Activated naive CD8-positive, alpha-beta T cell treated with anti-CD3 and anti-CD28 coated beads, Interleukin-2, amount 50 U/mL, for 16 hours (primary cell): ENCODE data around the gene SHISA5.
"Not testable (repeated sequence)": the region's sequence is repeated elsewhere in the genome, so short reads cannot be mapped to it uniquely, and the experiment has no call there.

Experiments
- DNase-seq: peaks from one replicate; pipeline ENCODE4 v3.0.0-alpha.2; 2020; ENCODE audit warnings: low read depth, low spot score

SHISA5 gene

GRCh38 chr3:48519277-48519643 lies 15.3 kb upstream of the SHISA5 start:
- no peak for DNase-seq

GRCh38 chr3:48518638-48519276 lies 14.8 kb upstream of the SHISA5 start:
- DNase-seq: no peak

GRCh38 chr3:48518069-48518468 lies 14.1 kb upstream of the SHISA5 start:
- no peak for DNase-seq

- DNase-seq: no peak
These were observed 12.6 kb upstream of the SHISA5 start for GRCh38 chr3:48516571-48516970.

GRCh38 chr3:48514431-48515227 lies 10.7 kb upstream of the SHISA5 start:
- DNase-seq: no peak

GRCh38 chr3:48511551-48511950 lies 7.6 kb upstream of the SHISA5 start:
- no peak for DNase-seq

- DNase-seq: peak; percentile 30
These were observed 3.5 kb upstream of the SHISA5 start for GRCh38 chr3:48507256-48508061.

- no peak for DNase-seq
These were observed 2.1 kb upstream of the SHISA5 start for GRCh38 chr3:48505968-48506504.

GRCh38 chr3:48505146-48505545 lies 1.2 kb upstream of the SHISA5 start:
- no peak for DNase-seq

- no peak for DNase-seq
These were observed 448 bp downstream of the SHISA5 start for GRCh38 chr3:48503401-48504050.

- no peak for DNase-seq
These were observed 1.2 kb downstream of the SHISA5 start for GRCh38 chr3:48502728-48503168.

- no peak for DNase-seq
These were observed 1.9 kb downstream of the SHISA5 start for GRCh38 chr3:48502121-48502520.

- no peak for DNase-seq
These were observed 2.8 kb downstream of the SHISA5 start for GRCh38 chr3:48501196-48501595.

GRCh38 chr3:48500656-48501055 lies 3.3 kb downstream of the SHISA5 start:
- no peak for DNase-seq

- DNase-seq: no peak
These were observed 10.8 kb downstream of the SHISA5 start for GRCh38 chr3:48493203-48493501.

- DNase-seq: no peak
These were observed 11.3 kb downstream of the SHISA5 start for GRCh38 chr3:48492461-48493202.

- no peak for DNase-seq
These were observed 17.0 kb downstream of the SHISA5 start for GRCh38 chr3:48486952-48487351.

GRCh38 chr3:48482822-48483221 lies 21.2 kb downstream of the SHISA5 start:
- not testable (repeated sequence) for DNase-seq

- DNase-seq: not testable (repeated sequence)
These were observed 23.1 kb downstream of the SHISA5 start for GRCh38 chr3:48480891-48481290.

GRCh38 chr3:48478626-48479555 lies 25.1 kb downstream of the SHISA5 start:
- no peak for DNase-seq
